ENCODE measurements around the gene NEK2. TPM values are rescaled to one million over a fixed set of nuclear protein-coding genes. Genes with fewer than 3 reads are reported as not detected.

Gene NEK2
- total RNA-seq, 1 donor from 2014 or later = 28.0 TPM

GRCh38 chr1:211623515-211623914, 51.9 kb downstream of the NEK2 start:
- TF ChIP-seq, protein P1, sequence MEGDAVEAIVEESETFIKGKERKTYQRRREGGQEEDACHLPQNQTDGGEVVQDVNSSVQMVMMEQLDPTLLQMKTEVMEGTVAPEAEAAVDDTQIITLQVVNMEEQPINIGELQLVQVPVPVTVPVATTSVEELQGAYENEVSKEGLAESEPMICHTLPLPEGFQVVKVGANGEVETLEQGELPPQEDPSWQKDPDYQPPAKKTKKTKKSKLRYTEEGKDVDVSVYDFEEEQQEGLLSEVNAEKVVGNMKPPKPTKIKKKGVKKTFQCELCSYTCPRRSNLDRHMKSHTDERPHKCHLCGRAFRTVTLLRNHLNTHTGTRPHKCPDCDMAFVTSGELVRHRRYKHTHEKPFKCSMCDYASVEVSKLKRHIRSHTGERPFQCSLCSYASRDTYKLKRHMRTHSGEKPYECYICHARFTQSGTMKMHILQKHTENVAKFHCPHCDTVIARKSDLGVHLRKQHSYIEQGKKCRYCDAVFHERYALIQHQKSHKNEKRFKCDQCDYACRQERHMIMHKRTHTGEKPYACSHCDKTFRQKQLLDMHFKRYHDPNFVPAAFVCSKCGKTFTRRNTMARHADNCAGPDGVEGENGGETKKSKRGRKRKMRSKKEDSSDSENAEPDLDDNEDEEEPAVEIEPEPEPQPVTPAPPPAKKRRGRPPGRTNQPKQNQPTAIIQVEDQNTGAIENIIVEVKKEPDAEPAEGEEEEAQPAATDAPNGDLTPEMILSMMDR (conservative IDR thresholded peaks at IDR 0.05; ENCODE audit: low read depth, low read length) = no peak
- no peak for DNase-seq (ENCODE audit: low read depth)
- H3K4me3 ChIP-seq (ENCODE audit: low read depth, low read length) = no peak overlapping the region

- no peak for DNase-seq (ENCODE audit: low read depth)
- no peak overlapping the region for H3K4me3 ChIP-seq (ENCODE audit: low read depth, low read length)
- TF ChIP-seq, protein P1 (conservative IDR thresholded peaks at IDR 0.05; ENCODE audit: low read depth, low read length) = no peak
Measured at GRCh38 chr1:211621447-211622198, 53.8 kb downstream of the NEK2 start.

GRCh38 chr1:211620097-211620496, 55.3 kb downstream of the NEK2 start:
- DNase-seq (ENCODE audit: low read depth) = no peak
- TF ChIP-seq, protein P1 (conservative IDR thresholded peaks at IDR 0.05; ENCODE audit: low read depth, low read length) = no peak

DNA sequence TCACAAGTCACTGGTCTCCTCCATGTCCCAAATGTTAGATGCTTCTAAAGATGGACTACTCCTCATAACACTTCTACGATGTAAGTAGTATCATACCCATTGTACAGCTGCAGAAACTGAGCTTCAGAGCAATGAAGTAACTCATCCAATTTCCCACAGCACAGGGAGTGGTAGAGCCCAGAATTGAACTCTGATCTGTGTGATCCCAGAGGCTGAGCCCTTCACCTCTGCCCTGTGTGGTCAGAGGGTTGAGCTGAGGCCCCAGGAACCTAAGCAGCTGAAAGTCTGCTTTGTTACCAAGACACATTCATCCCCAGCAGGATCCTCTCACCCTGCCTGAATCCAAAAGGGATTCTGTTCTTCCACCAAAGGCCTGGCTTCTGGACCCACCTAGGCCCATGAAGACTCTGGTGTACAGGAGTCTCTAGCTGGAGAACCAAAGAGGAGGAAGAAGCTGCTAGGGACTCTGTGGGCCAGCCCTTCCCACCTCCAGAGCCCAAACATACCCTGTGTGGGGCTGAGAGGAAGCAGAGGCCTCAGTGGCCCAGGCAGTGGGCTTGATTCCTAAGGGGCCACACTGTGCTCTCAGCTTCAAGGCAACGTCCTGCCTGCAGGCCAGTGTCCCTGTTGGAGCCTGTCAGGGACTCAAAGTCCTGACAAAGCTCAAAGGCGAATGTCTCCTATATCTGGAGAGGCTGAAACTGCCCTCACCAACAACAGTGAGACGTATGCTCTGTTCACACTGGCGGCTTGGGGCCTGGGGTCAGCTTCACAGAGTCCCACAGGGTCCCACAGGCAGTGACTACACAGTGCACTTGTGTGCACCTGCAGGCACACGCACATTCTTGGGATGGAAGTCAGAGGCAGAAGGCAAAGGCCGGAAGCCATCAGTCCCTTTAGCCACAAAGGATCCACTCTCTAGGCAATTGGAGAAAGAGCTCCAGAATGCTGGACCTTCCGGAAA, 56.1 kb downstream of the NEK2 start:
- TF ChIP-seq, protein P1 (conservative IDR thresholded peaks at IDR 0.05; ENCODE audit: low read depth, low read length) = no peak
- DNase-seq (ENCODE audit: low read depth) = no peak
- H3K4me3 ChIP-seq (ENCODE audit: low read depth, low read length) = no peak overlapping the region

More at GRCh38 chr1:211620097-211620496, 55.3 kb downstream of the NEK2 start:
- H3K4me3 ChIP-seq (ENCODE audit: low read depth, low read length) = no peak overlapping the region

DNA sequence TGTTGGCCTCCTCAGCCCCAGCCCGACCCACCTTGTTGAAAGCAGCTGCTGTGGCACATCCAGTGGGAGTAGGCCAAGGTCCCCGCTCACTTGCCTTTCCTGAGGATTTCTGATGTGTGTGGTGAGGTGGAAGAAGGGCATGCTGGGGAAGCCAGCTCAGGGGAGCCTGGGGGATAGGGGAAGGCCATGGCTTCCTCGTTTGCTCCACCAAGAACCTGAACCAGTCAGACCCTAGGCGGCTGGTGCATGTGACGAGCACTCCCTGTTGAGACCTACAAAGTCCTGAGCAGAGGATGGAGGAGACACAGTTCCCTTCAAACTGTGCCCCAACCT, 58.5 kb downstream of the NEK2 start:
- DNase-seq (ENCODE audit: low read depth) = no peak
- H3K4me3 ChIP-seq (ENCODE audit: low read depth, low read length) = no peak overlapping the region
- TF ChIP-seq, protein P1 (conservative IDR thresholded peaks at IDR 0.05; ENCODE audit: low read depth, low read length) = no peak

- H3K4me3 ChIP-seq (ENCODE audit: low read depth, low read length) = no peak overlapping the region
- TF ChIP-seq, protein P1 (conservative IDR thresholded peaks at IDR 0.05; ENCODE audit: low read depth, low read length) = no peak
- DNase-seq (ENCODE audit: low read depth) = no peak
Measured at GRCh38 chr1:211616231-211616964, 59.0 kb downstream of the NEK2 start.
